Peyer's patch (tissue), 4 donors: ENCODE data around the gene GCAT. TPM values are rescaled to one million over a fixed set of nuclear protein-coding genes. Genes with fewer than 3 reads are reported as not detected.

Source experiments
- DNase-seq, 3 donors: peaks; one replicate each; pipeline ENCODE4 v3.0.0-alpha.2; 2017 to 2019
- H3K27ac ChIP-seq, 4 donors: fragments of 200-600 bp; sonication (generic); one replicate each; pipeline ENCODE4 v1.5.1; 2016 to 2019
- H3K27me3 ChIP-seq, 2 donors: fragments of 200-600 bp; sonication (generic); one replicate each; pipeline ENCODE4 v1.5.1; 2019
- H3K36me3 ChIP-seq, 3 donors: fragments of 200-600 bp; sonication (generic); one replicate each; pipeline ENCODE4 v1.5.1; 2016 to 2019
- H3K4me1 ChIP-seq, 4 donors: fragments of 200-600 bp; sonication (generic); one replicate each; pipeline ENCODE4 v1.5.1; 2016 to 2019
- H3K4me3 ChIP-seq, 4 donors: fragments of 200-600 bp; sonication (generic); 1 replicate in 3 of 4; 2 replicates in 1 of 4; pipeline ENCODE4 v1.5.1; 2016 to 2019; ENCODE audit warnings: mild to moderate bottlenecking in 1 of 4
- H3K9me3 ChIP-seq, 4 donors: fragments of 200-600 bp; sonication (generic); one replicate each; pipeline ENCODE4 v1.5.1; 2016 to 2019; ENCODE audit warnings: mild to moderate bottlenecking in 1 of 4
- CTCF ChIP-seq, 6 experiments: fragments of 450-650 bp in 4 of 6; fragments of 200-600 bp in 2 of 6; sonication (generic) in 1 of 6; IDR thresholded peaks; one replicate each; pipeline ENCODE4 v1.5.1; 2017 to 2019; ENCODE audit warnings: antibody characterized with exemption in 6 of 6, mild to moderate bottlenecking in 3 of 6, moderate library complexity in 1 of 6
- POLR2A ChIP-seq, 2 donors: fragments of 450-650 bp; IDR thresholded peaks; one replicate each; pipeline ENCODE4 v1.5.1; 2017; ENCODE audit warnings: antibody characterized with exemption in 2 of 2, mild to moderate bottlenecking in 2 of 2, moderate library complexity in 2 of 2
- total RNA-seq, 4 donors: library from RNA; depleted of rRNA; stranded (reverse); fragments of >200 nt; gene quantifications; one replicate each; pipeline ENCODE4 v1.1.0, GENCODE V29; 2016

Gene GCAT
- total RNA-seq, 4 donors from 2014 or later = 3.8 to 9.3 (median 8.9) TPM

DNA sequence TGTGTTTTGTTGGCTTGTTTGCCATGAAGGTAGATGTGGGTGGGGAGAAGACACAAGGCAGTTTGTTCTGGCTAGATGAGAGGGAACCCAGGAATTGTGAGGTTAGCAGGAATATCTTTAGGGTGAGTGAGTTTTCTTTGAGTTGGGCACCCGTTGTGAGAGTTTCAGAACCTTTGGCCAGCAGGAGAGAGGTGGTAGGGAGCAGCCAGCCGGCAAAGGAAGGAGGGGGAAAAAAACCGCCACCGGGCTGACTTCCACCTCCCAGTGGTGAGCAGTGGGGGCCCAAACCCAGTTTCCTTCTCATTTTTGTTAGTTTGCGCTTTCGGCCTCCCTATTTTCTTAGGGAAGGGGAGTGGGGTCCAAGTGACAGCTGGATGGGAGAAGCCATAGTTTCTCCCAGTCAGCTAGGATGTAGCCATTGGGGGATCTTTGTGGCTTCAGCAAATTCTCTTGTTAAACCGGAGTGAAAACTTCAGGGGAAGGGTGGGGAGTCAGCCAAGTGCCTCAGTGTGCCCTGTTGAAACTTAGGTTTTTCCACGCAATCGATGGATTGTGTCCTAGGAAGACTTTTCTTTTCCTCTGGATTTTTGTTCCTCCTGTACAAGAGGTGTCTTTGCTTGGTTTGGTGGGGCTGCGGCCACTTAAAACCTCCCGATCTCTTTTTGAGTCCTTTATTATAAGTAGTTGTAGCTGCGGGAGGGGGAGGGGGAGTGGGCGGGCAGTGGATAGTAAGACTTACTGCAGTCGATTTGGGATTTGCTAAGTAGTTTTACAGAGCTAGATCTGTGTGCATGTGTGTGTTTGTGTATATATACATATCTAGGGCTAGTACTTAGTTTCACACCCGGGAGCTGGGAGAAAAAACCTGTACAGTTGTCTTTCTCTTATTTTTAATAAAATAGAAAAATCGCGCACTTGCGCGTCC is 1.1 kb upstream of the GCAT start:
- TF ChIP-seq POLR2A (IDR thresholded peaks at IDR 0.05) (no peak), CTCF (IDR thresholded peaks at IDR 0.05) (peak in 2 of 6 experiments; percentile 2 to 3)
- peak overlapping the region in 3 of 4 donors; percentile 38 to 96 (median 88) for H3K27ac ChIP-seq
- no peaks in the 10 kb centered on the region for H3K27me3 ChIP-seq
- DNase-seq = peak in 1 of 3 donors; percentile 59
- H3K9me3 ChIP-seq = no peaks in the 10 kb centered on the region
- peak overlapping the region; percentile 46 to 91 (median 58) for H3K4me3 ChIP-seq
- H3K4me1 ChIP-seq = peaks cover 0 to 53% (median 12%) of the 10 kb centered on the region in 4 donors
- H3K36me3 ChIP-seq = no peaks in the 10 kb centered on the region

GRCh38 chr22:37808294-37808657 is 542 bp downstream of the GCAT start:
- Histone ChIP-seq H3K27ac (peak overlapping the region; percentile 5 to 96 (median 63)), H3K36me3 (no peaks in the 10 kb centered on the region), H3K27me3 (no peaks in the 10 kb centered on the region), H3K9me3 (no peaks in the 10 kb centered on the region), H3K4me1 (peaks cover 0 to 45% (median 8%) of the 10 kb centered on the region in 4 donors), H3K4me3 (peak overlapping the region; percentile 46 to 91 (median 58))
- DNase-seq = no peak
- no peak for TF ChIP-seq POLR2A (IDR thresholded peaks at IDR 0.05)
- no peak for TF ChIP-seq CTCF (IDR thresholded peaks at IDR 0.05)

DNA sequence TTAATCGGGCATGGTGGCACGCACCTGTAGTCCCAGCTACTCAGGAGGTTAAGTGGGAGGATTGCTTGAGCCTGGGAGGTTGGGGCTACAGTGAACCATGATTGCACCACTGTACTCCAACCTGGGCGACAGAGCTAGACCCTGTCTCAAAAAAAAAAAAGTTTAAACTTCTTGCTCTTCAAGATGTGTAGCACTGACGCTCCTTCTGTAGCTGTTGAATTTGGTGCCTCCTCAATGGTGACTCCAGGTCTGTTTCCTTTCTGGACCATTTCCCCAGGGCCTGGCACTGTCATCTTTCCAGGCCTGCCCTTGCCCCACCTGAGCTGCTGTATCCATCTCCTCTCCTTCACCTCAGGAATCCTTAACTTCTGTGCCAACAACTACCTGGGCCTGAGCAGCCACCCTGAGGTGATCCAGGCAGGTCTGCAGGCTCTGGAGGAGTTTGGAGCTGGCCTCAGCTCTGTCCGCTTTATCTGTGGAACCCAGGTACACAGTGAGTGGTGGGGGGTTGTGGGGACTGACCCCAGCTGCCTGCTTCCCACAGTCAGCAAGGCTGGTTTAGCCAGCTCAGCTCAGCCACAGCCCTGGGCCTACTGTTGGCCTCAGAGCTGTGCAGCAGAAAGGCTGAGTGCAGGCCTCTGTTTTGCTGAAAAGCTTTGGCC is 2.1 kb downstream of the GCAT start:
- H3K9me3 ChIP-seq = no peaks in the 10 kb centered on the region
- no peak overlapping the region for H3K4me3 ChIP-seq
- no peak overlapping the region for H3K27ac ChIP-seq
- H3K36me3 ChIP-seq = no peaks in the 10 kb centered on the region
- peaks cover 0 to 31% (median 8%) of the 10 kb centered on the region in 4 donors for H3K4me1 ChIP-seq
- DNase-seq = no peak
- H3K27me3 ChIP-seq = no peaks in the 10 kb centered on the region
- TF ChIP-seq CTCF (IDR thresholded peaks at IDR 0.05) (no peak), POLR2A (IDR thresholded peaks at IDR 0.05) (no peak)

GRCh38 chr22:37811867-37812266 is 4.1 kb downstream of the GCAT start:
- TF ChIP-seq CTCF (IDR thresholded peaks at IDR 0.05) = no peak
- TF ChIP-seq POLR2A (IDR thresholded peaks at IDR 0.05) = no peak
- H3K36me3 ChIP-seq = peaks cover 0 to 6% (median 0%) of the 10 kb centered on the region in 3 donors
- H3K9me3 ChIP-seq = no peaks in the 10 kb centered on the region
- DNase-seq = no peak
- no peak overlapping the region for H3K4me3 ChIP-seq
- H3K27ac ChIP-seq = no peak overlapping the region
- H3K4me1 ChIP-seq = peaks cover 0 to 20% (median 8%) of the 10 kb centered on the region in 4 donors
- no peaks in the 10 kb centered on the region for H3K27me3 ChIP-seq

GRCh38 chr22:37812869-37813678 is 5.3 kb downstream of the GCAT start:
- no peaks in the 10 kb centered on the region for H3K9me3 ChIP-seq
- no peak for DNase-seq
- peaks cover 0 to 6% (median 0%) of the 10 kb centered on the region in 3 donors for H3K36me3 ChIP-seq
- peaks cover 7 to 21% (median 11%) of the 10 kb centered on the region in 4 donors for H3K4me1 ChIP-seq
- H3K4me3 ChIP-seq = no peak overlapping the region
- no peak overlapping the region for H3K27ac ChIP-seq
- no peaks in the 10 kb centered on the region for H3K27me3 ChIP-seq
- TF ChIP-seq POLR2A (IDR thresholded peaks at IDR 0.05) (no peak), CTCF (IDR thresholded peaks at IDR 0.05) (no peak)
